AG04450 (cell line): ENCODE data around the gene XPR1. TPM values are rescaled to one million over a fixed set of nuclear protein-coding genes. Genes with fewer than 3 reads are reported as not detected.

Source experiments
- CTCF ChIA-PET: fragments of 300-600, 350-600 bp; formaldehyde crosslinking; extraction: SDS; loops from one replicate; lab custom pipeline; 2022; ENCODE audit warnings: antibody characterized with exemption, inconsistent platforms; lab: Charles Lee
- POLR2A ChIA-PET: fragments of 350-600 bp; formaldehyde crosslinking; extraction: SDS; loops from one replicate; lab custom pipeline; 2021; ENCODE audit warnings: antibody characterized with exemption, inconsistent platforms; lab: Yijun Ruan, JAX
- DNase-seq: peaks from one replicate; pipeline ENCODE4 v3.0.0-alpha.2; 2011; ENCODE audit warnings: low read depth, low spot score
- H3K27ac ChIP-seq: one replicate; pipeline ENCODE4 v1.5.1; 2012; ENCODE audit warnings: low read depth, low read length, control low read depth
- H3K27me3 ChIP-seq: one replicate; pipeline ENCODE4 v1.6.0; 2012; ENCODE audit warnings: low read length; ENCODE audit not compliant: control insufficient read depth, insufficient read depth
- H3K4me3 ChIP-seq: 2 replicates; pipeline ENCODE4 v1.5.1; 2011; ENCODE audit warnings: mild to moderate bottlenecking, low read depth, low read length, control low read depth
- H3K9me3 ChIP-seq: 2 replicates; pipeline ENCODE4 v1.5.1; 2012; ENCODE audit warnings: low read length; ENCODE audit not compliant: control insufficient read depth, insufficient read depth
- CTCF ChIP-seq: IDR thresholded peaks from 2 replicates; pipeline ENCODE4 v1.5.1; 2011; ENCODE audit warnings: low read depth, low read length, control low read depth, inconsistent platforms
- polyA plus RNA-seq: library from polyadenylated mRNA; depleted of rRNA; stranded (reverse); fragments of >200 nt; gene quantifications from 2 replicates; pipeline ENCODE4 v1.2.3, GENCODE V29; 2011

Gene XPR1
- polyA plus RNA-seq, 1 experiment, result 63.2 TPM

- no peak for TF ChIP-seq CTCF
- H3K4me3 ChIP-seq, result no peak overlapping the region
- ChIA-PET CTCF (no interaction called here), POLR2A (no interaction called here)
- DNase-seq, result no peak
- H3K9me3 ChIP-seq, result peaks cover 4% of the 10 kb centered on the region; the same call in 1 of the 2 replicates
- H3K27me3 ChIP-seq, result no peaks in the 10 kb centered on the region
- H3K27ac ChIP-seq, result no peak overlapping the region
Observed at GRCh38 chr1:180836449-180836848, 204.6 kb downstream of the XPR1 start.

GRCh38 chr1:180837020-180837419 lies 205.2 kb downstream of the XPR1 start:
- TF ChIP-seq CTCF, result no peak
- no peak overlapping the region for H3K27ac ChIP-seq
- H3K27me3 ChIP-seq, result no peaks in the 10 kb centered on the region
- ChIA-PET CTCF (no interaction called here), POLR2A (no interaction called here)
- peaks cover 4% of the 10 kb centered on the region; the same call in 1 of the 2 replicates for H3K9me3 ChIP-seq
- H3K4me3 ChIP-seq, result no peak overlapping the region
- no peak for DNase-seq

- DNase-seq, result no peak
- TF ChIP-seq CTCF, result no peak
- ChIA-PET CTCF (no interaction called here), POLR2A (no interaction called here)
- peaks cover 4% of the 10 kb centered on the region; the same call in 1 of the 2 replicates for H3K9me3 ChIP-seq
- H3K27ac ChIP-seq, result no peak overlapping the region
- H3K4me3 ChIP-seq, result no peak overlapping the region
- H3K27me3 ChIP-seq, result no peaks in the 10 kb centered on the region
Observed at GRCh38 chr1:180838535-180838934, 206.7 kb downstream of the XPR1 start.

- H3K27me3 ChIP-seq, result no peaks in the 10 kb centered on the region
- ChIA-PET POLR2A (no interaction called here), CTCF (interaction anchor here (2.3 kb wide), 1 partner anchor 23 kb away, joined by 8 read pairs; no protein-coding TSS in a partner anchor)
- TF ChIP-seq CTCF, result no peak
- no peak for DNase-seq
- H3K27ac ChIP-seq, result no peak overlapping the region
- H3K4me3 ChIP-seq, result no peak overlapping the region
- H3K9me3 ChIP-seq, result peaks cover 4% of the 10 kb centered on the region; the same call in 1 of the 2 replicates
Observed at GRCh38 chr1:180839547-180839946, 207.7 kb downstream of the XPR1 start.

- ChIA-PET CTCF (interaction anchor here (0.7 to 2.3 kb wide), 3 partner anchors 12 to 308 kb away, joined by 5 to 8 read pairs (median 8); no protein-coding TSS in a partner anchor), POLR2A (no interaction called here)
- DNase-seq, result no peak
- H3K27me3 ChIP-seq, result no peaks in the 10 kb centered on the region
- H3K4me3 ChIP-seq, result no peak overlapping the region
- peaks cover 4% of the 10 kb centered on the region; the same call in 1 of the 2 replicates for H3K9me3 ChIP-seq
- no peak for TF ChIP-seq CTCF
- H3K27ac ChIP-seq, result no peak overlapping the region
Observed at GRCh38 chr1:180841415-180841814, 209.6 kb downstream of the XPR1 start.
